HG02588 (cell line): Measurements from ENCODE around the gene ARHGEF2.

ENCODE experiments used
- ATAC-seq: cut with Tn5 transposase; IDR thresholded peaks from one replicate; pipeline ENCODE4 v1.9.1; 2021; ENCODE audit warnings: mild to moderate bottlenecking, moderate library complexity; ENCODE audit not compliant: unreplicated experiment

The ARHGEF2 gene

GRCh38 chr1:155978325-155978972 lies at the start of gene ARHGEF2:
TSS of gene ARHGEF2 (minus strand) at chr1:155978547. CDS start at chr1:155978427, 120 bp downstream.
- ATAC-seq: peak; percentile 35

GRCh38 chr1:156026588-156026987 lies 48.2 kb upstream of the ARHGEF2 start:
- no peak for ATAC-seq

DNA sequence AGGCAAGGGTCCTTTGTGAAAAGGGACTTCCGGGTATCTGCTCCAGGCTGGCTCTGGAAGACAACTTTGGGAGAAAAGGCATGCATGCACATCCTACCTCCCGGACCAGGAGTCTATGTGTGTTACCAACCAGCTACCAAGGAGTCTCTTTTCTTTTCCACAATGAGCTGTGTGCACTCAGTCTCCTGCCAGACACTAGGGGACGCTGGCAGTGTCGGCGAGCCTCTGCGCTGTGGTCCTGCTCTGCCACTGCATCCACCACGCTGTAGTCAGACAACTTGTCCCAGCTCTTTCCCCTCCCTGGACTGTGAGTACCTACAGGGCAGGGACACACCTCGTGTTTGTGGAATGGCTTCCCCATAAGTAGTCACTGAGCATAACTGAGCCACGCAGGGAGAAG lies 47.5 kb upstream of the ARHGEF2 start:
- ATAC-seq: no peak

DNA sequence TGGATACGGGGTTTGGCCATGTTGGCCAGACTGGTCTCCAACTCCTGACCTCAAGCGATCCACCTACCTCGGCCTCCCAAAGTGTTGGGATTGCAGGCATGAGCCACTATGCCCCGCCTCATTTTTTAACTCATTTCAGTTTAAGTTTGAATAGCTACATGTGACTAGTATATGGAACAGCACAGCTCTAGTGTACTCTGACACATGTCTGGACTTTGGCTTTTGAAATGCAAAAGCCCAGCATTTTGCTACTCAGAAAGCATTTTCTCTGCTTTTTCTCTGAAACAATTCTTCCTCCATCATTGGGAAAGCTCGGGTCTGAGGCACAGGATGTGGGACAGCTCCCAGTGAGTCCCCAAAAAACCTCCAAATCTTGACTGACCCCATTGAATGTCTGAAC lies 46.5 kb upstream of the ARHGEF2 start:
- no peak for ATAC-seq

- ATAC-seq: no peak
Observed at GRCh38 chr1:156021954-156022353, 43.6 kb upstream of the ARHGEF2 start.

GRCh38 chr1:156021093-156021428 lies 42.7 kb upstream of the ARHGEF2 start:
- ATAC-seq: no peak

GRCh38 chr1:156020293-156021092 lies 42.1 kb upstream of the ARHGEF2 start, which contains the start of gene SSR2:
TSS of gene SSR2 (minus strand) at chr1:156020951. CDS start at chr1:156020167, 784 bp downstream.
- peak; percentile 96 for ATAC-seq

DNA sequence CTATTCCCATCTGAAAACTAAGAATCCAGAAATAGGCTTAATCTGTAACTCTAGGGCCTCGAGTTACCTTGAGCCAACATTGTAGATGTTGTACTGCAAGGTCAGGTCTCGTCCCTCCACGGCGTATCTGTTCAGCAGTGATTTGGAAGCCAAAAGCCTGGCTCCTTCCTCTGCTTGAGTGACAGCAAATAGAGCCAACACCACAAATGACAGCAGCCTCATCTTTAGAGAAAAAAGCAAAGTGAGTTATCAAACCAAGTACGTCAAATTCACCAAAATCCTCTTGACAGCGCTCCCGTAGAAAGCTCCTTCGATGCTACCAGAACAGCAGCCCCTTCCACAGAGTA lies 41.6 kb upstream of the ARHGEF2 start:
- no peak for ATAC-seq

GRCh38 chr1:156014829-156015228 lies 36.5 kb upstream of the ARHGEF2 start:
- ATAC-seq: no peak

GRCh38 chr1:156012051-156012817 lies 33.9 kb upstream of the ARHGEF2 start:
- peak; percentile 66 for ATAC-seq

DNA sequence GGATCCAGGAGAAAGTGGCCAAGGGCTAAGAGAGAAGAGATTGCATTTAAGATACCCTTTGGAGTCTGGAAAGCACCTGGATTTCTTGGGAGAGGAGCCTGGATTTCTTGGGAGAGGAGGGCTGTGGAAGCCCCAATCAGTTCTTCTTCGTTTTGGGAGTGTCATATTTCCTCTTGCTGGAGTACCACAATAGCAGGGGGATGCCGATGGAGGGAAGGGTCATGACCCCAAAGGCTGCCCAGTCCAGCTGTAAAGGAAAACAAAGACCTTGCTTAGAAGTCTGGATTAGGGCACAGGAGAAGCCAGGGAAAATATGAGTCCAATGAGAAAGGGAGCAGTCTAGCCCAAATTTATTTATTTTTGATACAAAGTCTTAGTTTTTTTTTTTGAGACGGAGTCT lies 31.1 kb upstream of the ARHGEF2 start:
- ATAC-seq: no peak

- ATAC-seq: no peak
Observed at GRCh38 chr1:156006666-156007376, 28.5 kb upstream of the ARHGEF2 start.

- ATAC-seq: no peak
Observed at GRCh38 chr1:156004843-156005584, 26.7 kb upstream of the ARHGEF2 start.

GRCh38 chr1:156003923-156004188 lies 25.5 kb upstream of the ARHGEF2 start:
- ATAC-seq: no peak

DNA sequence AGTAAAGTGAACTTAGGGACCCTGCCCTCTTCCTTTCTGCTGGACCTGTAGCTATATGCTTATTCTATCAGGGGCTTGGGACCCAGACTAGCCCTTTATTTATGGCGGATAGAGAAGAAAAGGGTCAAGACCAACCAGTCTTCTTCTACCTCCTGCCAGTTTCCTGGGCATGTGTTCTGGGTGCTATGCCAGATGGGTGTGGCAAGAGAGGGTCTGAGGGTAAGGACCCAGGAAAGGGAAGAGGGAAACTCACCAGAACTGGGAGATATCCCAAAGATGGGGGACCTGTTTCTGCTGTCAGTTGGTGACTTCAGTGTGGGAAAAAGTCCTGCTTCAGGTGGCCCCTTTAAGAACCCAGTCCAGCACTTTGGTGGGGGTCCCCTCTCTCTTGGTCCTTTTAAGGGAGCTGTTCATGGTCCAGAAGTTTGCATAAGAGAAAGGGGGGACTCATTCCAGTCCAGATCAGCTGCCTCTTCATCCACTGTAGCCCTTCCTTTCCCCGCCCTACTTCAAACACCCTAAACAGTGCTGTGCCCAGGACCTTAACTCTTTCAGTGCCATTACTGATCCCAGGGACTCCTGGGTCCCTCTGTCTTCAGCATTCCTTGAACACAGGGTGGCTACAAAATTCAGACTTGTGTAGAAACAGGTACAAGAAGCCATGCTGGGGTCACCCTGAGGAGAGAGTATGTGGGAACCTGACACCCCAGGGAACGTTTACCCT lies 24.0 kb upstream of the ARHGEF2 start:
- no peak for ATAC-seq

DNA sequence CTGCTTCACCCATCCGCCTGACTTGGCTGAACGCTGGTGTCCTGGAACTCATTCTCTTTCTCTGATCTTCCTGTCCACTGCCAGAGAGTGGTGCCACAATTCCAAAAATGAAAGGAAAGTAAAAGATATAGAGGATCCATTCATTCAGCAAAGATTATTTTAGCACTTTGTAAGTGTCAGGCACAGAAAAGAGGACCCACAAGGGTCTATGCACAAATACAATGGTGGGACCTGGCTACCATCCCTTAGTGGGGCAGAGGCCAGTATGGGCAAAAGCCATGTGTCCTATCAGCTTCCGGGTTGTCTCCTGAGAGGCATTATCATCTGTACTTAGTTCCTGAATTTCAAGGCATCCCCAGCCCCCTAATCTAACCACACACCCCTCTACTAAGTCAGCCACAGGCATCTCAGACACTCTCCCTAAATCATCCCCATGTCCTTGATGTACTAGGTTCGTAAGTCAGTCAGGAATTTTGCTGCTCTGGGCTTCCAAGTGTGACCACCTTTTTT lies 23.4 kb upstream of the ARHGEF2 start:
- ATAC-seq: no peak

- no peak for ATAC-seq
Observed at GRCh38 chr1:156001021-156001661, 22.8 kb upstream of the ARHGEF2 start.

DNA sequence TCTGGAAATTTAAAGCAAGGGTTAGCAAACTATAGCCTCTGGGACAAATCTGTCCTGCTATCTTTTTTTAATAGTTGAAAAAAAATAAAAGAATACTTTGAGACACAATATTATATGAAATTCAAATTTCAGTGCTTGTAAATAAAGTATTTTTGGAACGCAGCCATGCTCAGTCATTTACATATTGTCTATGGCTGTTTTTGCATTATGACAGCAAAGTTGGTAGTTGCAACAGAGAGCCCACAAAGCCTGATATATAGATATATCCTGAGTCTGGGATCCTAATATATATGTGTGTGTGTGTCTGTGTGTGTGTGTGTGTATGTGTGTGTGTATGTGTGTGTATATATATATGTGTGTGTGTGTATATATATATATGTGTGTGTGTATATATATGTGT lies 21.6 kb upstream of the ARHGEF2 start:
- ATAC-seq: no peak

DNA sequence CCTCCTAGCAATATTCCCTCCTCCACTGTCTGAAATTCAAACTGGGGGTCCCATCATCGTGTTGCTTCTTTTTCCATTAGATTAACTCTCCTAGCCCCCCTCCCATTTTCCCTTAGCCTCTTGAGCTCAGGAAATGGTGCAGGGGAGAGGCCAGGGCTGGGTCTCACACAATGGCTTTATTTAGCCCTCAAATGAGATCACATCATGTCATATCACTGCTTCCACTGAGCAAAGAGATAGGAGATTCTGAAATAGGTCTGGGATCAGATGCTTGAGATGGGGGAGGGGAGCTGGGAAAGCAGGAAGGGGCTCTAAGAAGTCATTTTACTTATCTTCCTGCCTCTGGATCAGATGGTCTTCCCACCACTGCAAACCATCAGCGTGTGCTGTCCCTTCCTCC lies 17.8 kb upstream of the ARHGEF2 start:
- ATAC-seq: no peak
